Colonic mucosa (tissue), 4 donors: Measurements from ENCODE around the gene LRIG1. TPM values are rescaled to one million over a fixed set of nuclear protein-coding genes. Genes with fewer than 3 reads are reported as not detected.
"Not testable (repeated sequence)": the region's sequence is repeated elsewhere in the genome, so short reads cannot be mapped to it uniquely, and the experiment has no call there.

Source experiments
- DNase-seq: peaks from one replicate; pipeline ENCODE4 v3.0.0-alpha.2; 2020
- H3K27ac ChIP-seq: fragments of 200-600 bp; one replicate; pipeline ENCODE4 v1.8.0; 2021
- H3K27me3 ChIP-seq: fragments of 200-600 bp; one replicate; pipeline ENCODE4 v1.8.0; 2021
- H3K36me3 ChIP-seq: fragments of 200-600 bp; one replicate; pipeline ENCODE4 v1.8.0; 2021
- H3K4me1 ChIP-seq: fragments of 200-600 bp; one replicate; pipeline ENCODE4 v1.8.0; 2021; ENCODE audit warnings: mild to moderate bottlenecking
- H3K4me3 ChIP-seq: fragments of 200-600 bp; one replicate; pipeline ENCODE4 v1.8.0; 2021
- H3K9ac ChIP-seq, 2 donors: one replicate each; pipeline ENCODE4 v1.7.0; 2013; ENCODE audit warnings: control low read depth in 2 of 2, low read depth in 2 of 2, low read length in 2 of 2
- H3K9me3 ChIP-seq: fragments of 200-600 bp; one replicate; pipeline ENCODE4 v1.8.0; 2021
- intact Hi-C: fragments of 100-400 bp; cut with DNase I; formaldehyde crosslinking; loops from one replicate; pipeline ENCODE4 v1.14.1; 2022
- total RNA-seq, 2 donors: library from RNA; stranded (reverse); fragmentation: NEBNext Ultra II Directional in 1 of 2; extraction: Animal tissue kit (Norgen Biotek cat#: 25700) in 1 of 2; gene quantifications; one replicate each; pipeline ENCODE4 v1.2.1, GENCODE V29; 2021
- TF ChIP-seq, protein P1 (sequence below): fragments of 200-600 bp; IDR thresholded peaks from one replicate; pipeline ENCODE4 v1.8.0; 2022; ENCODE audit warnings: antibody characterized with exemption, mild to moderate bottlenecking
- donor health status: healthy.
- donor health status: DM: no; HTN: no; CAD: no.
- donor health status: DM: no; HTN: no; CAD: no.

Gene LRIG1
- total RNA-seq, 2 donors from 2014 or later = 43.9 to 57.5 TPM

DNA sequence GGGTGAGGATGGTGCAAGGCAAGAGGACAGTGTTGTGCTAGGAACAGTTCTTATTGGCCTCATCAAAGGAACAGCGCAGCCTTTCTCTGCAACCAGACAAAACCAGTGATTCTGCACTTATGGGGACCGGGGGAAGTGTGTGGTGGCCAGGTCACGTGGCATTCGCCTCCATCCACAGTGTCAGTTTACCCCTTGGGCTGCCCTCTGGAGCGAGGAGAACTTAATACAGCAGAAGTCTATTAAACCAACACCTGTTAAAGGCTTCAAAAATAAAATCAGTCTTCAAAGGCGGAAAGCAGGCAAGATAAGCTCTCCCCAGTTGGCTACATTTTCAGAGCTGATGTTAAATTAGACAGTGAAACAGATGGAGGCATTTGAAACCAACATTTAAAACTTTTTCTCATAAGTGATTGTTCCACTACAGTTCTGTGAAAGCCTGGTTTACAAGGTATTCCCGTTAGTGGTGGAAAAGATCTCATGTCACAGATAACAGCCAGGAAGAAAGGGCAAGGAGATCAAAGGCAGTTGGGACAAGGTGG lies 75.2 kb downstream of the LRIG1 start:
- TF ChIP-seq, protein P1, sequence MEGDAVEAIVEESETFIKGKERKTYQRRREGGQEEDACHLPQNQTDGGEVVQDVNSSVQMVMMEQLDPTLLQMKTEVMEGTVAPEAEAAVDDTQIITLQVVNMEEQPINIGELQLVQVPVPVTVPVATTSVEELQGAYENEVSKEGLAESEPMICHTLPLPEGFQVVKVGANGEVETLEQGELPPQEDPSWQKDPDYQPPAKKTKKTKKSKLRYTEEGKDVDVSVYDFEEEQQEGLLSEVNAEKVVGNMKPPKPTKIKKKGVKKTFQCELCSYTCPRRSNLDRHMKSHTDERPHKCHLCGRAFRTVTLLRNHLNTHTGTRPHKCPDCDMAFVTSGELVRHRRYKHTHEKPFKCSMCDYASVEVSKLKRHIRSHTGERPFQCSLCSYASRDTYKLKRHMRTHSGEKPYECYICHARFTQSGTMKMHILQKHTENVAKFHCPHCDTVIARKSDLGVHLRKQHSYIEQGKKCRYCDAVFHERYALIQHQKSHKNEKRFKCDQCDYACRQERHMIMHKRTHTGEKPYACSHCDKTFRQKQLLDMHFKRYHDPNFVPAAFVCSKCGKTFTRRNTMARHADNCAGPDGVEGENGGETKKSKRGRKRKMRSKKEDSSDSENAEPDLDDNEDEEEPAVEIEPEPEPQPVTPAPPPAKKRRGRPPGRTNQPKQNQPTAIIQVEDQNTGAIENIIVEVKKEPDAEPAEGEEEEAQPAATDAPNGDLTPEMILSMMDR = no peak
- Histone ChIP-seq H3K27ac (no peak overlapping the region), H3K4me1 (no peaks in the 10 kb centered on the region), H3K9me3 (no peaks in the 10 kb centered on the region), H3K4me3 (no peak overlapping the region), H3K36me3 (no peaks in the 10 kb centered on the region), H3K9ac (no peak overlapping the region), H3K27me3 (no peaks in the 10 kb centered on the region)
- no peak for DNase-seq
- intact Hi-C loops = no loop called here

DNA sequence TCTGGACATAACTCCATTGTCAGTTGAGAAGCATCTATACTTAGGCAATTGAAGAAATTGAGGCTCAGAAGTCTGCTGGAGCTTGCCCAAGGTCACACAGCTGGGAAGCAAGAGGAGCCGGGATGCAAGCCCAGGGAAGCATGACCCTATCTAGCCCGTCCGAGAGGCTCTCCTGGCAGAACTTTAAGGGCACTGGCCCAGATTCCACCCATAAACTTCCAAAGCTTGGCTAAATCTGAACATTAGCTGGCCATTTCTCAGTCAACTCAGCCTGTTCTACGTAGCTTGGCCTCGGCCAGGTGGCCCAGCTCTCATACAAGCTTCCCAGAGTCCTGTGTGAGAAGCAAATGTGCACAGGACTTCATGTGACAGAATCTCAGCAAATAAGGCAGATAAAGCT lies 75.8 kb downstream of the LRIG1 start:
- intact Hi-C loops = no loop called here
- no peak overlapping the region for H3K27ac ChIP-seq
- TF ChIP-seq, protein P1 = no peak
- H3K9me3 ChIP-seq = no peaks in the 10 kb centered on the region
- no peak overlapping the region for H3K4me3 ChIP-seq
- no peaks in the 10 kb centered on the region for H3K27me3 ChIP-seq
- no peaks in the 10 kb centered on the region for H3K4me1 ChIP-seq
- no peak for DNase-seq
- H3K36me3 ChIP-seq = no peaks in the 10 kb centered on the region
- no peak overlapping the region for H3K9ac ChIP-seq

DNA sequence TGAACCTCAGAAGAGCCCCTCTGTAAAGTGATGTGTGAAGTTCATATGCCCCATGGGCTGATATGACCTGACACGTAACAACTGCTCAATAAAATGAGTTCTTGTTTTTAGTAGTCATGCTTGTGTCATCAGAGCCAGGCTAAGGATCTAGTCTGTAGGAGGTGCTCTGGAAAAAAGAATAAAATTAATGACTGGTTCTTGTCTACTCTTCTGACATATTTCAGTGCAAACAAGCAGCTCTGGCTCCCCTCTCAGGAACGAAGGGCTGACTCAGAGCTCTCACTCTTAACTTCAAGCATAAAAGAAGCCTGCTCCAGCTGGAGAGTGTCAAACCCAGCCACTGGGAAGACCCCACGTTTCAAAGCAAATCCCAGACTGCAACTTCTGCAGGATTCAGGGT lies 77.0 kb downstream of the LRIG1 start:
- intact Hi-C loops = no loop called here
- TF ChIP-seq, protein P1 = no peak
- no peaks in the 10 kb centered on the region for H3K9me3 ChIP-seq
- no peaks in the 10 kb centered on the region for H3K4me1 ChIP-seq
- DNase-seq = no peak
- H3K27me3 ChIP-seq = no peaks in the 10 kb centered on the region
- H3K27ac ChIP-seq = no peak overlapping the region
- H3K36me3 ChIP-seq = no peaks in the 10 kb centered on the region
- no peak overlapping the region for H3K4me3 ChIP-seq
- no peak overlapping the region for H3K9ac ChIP-seq

DNA sequence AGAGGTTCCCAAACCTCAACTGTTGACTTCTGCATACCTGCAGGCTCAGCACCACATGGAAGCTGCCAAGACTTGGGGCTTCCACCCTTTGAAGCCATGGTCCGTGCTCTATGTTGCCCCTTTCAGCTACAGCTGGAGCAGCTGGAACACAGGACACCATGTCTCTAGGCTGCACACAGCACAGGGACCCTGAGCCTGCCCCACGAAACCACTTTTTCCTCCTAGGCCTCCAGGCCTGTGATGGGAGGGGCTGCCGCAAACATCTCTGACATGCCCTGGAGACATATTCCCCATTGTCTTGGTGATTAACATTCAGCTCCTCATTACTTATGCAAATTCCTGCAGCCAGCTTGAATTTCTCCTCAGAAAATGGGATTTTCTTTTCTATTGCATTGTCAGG lies 78.9 kb downstream of the LRIG1 start:
- H3K36me3 ChIP-seq, H3K27ac ChIP-seq, H3K9me3 ChIP-seq, H3K4me1 ChIP-seq, H3K27me3 ChIP-seq, H3K9ac ChIP-seq, H3K4me3 ChIP-seq, intact Hi-C loops, DNase-seq: not testable (repeated sequence)

DNA sequence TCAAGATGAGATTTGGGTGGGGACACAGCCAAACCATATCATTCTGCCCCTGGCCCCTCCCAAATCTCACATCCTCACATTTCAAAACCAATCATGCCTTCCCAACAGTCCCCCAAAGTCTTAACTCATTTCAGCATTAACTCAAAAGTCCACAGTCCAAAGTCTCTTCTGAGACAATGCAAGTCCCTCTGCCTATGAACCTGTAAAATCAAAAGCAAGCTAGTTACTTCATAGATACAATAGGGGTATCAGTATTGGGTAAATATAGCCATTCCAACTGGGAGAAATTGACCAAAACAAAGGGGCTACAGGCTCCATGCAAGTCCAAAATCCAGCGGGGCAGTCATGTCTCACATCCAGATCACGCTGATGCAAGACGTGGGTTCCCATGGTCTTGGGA lies 79.7 kb downstream of the LRIG1 start:
- H3K4me3 ChIP-seq, intact Hi-C loops, H3K27me3 ChIP-seq, H3K9ac ChIP-seq, H3K4me1 ChIP-seq, DNase-seq, H3K36me3 ChIP-seq, H3K27ac ChIP-seq, H3K9me3 ChIP-seq: not testable (repeated sequence)

DNA sequence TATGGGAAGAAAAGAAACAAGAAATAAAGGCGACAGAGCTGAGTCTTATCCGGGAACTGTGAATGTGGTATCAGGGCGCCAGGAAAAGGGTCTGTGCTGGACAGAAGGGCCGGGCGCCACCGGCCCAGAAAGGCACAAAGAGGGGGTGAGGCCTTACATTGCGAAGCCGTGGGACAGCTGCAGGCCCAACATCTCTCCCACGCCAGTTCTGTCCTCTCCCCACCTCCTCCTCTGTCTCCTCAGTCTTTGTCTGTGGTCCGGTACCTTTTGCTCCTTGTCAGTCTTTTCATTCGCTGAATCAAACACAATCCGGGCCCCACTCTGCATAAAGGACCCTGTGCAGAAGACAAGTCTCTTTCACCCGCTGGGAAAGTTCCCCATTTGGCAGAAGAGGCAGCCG lies 81.8 kb downstream of the LRIG1 start:
- TF ChIP-seq, protein P1 = no peak
- intact Hi-C loops = no loop called here

More for the DNA sequence above, 81.8 kb downstream of the LRIG1 start:
- peaks cover 3% of the 10 kb centered on the region for H3K4me1 ChIP-seq
- no peaks in the 10 kb centered on the region for H3K36me3 ChIP-seq
- H3K4me3 ChIP-seq = no peak overlapping the region
- no peak overlapping the region for H3K27ac ChIP-seq
- no peaks in the 10 kb centered on the region for H3K9me3 ChIP-seq
- no peak overlapping the region for H3K9ac ChIP-seq
- no peaks in the 10 kb centered on the region for H3K27me3 ChIP-seq
- DNase-seq = no peak
